Keratinocyte (primary cell): ENCODE measurements around the gene SMYD3. TPM values are rescaled to one million over a fixed set of nuclear protein-coding genes. Genes with fewer than 3 reads are reported as not detected.

Experiments used
- DNase-seq: peaks from one replicate; pipeline ENCODE4 v3.0.0-alpha.2; 2011; ENCODE audit warnings: low read depth, missing footprints, low spot score
- FAIRE-seq: peaks from 2 replicates; lab custom pipeline; 2011; peaks lifted over from hg19 to GRCh38; lab: Jason Lieb, UNC
- H2AFZ ChIP-seq: 2 replicates; pipeline ENCODE4 v1.6.0; 2012; ENCODE audit warnings: low read length, control low read depth, inconsistent platforms; ENCODE audit not compliant: control insufficient read depth
- H3K27ac ChIP-seq: 2 replicates; pipeline ENCODE4 v1.5.1; 2011; ENCODE audit warnings: low read length; ENCODE audit not compliant: control insufficient read depth, insufficient read depth
- H3K27me3 ChIP-seq: 3 replicates; pipeline ENCODE4 v1.6.0; 2011; ENCODE audit warnings: low read length; ENCODE audit not compliant: control insufficient read depth, insufficient read depth; ENCODE audit errors: extremely low read depth
- H3K36me3 ChIP-seq, 2 experiments: 2 replicates in 1 of 2; 3 replicates in 1 of 2; pipeline ENCODE4 v1.5.1; 2011; ENCODE audit warnings: low read length in 2 of 2, mild to moderate bottlenecking in 1 of 2; ENCODE audit not compliant: control insufficient read depth in 2 of 2, insufficient read depth in 2 of 2; ENCODE audit errors: extremely low read depth in 1 of 2
- H3K4me1 ChIP-seq: 3 replicates; pipeline ENCODE4 v1.5.1; 2011; ENCODE audit warnings: low read length; ENCODE audit not compliant: control insufficient read depth, insufficient read depth; ENCODE audit errors: extremely low read depth
- H3K4me2 ChIP-seq: 3 replicates; pipeline ENCODE4 v1.6.0; 2011; ENCODE audit warnings: low read depth, low read length; ENCODE audit not compliant: control insufficient read depth, insufficient read depth; ENCODE audit errors: extremely low read depth
- H3K4me3 ChIP-seq, 3 experiments: fragments of 200-600 bp in 1 of 3; sonication (generic) in 1 of 3; 2 replicates in 2 of 3; 3 replicates in 1 of 3; pipeline ENCODE4 v1.5.1; 2011 to 2016; ENCODE audit warnings: low read length in 3 of 3, mild to moderate bottlenecking in 3 of 3, control low read depth in 2 of 3, inconsistent platforms in 1 of 3, low read depth in 1 of 3, mixed read lengths in 1 of 3, mixed run types in 1 of 3, moderate library complexity in 1 of 3; ENCODE audit not compliant: control insufficient read depth in 2 of 3, insufficient read depth in 2 of 3; ENCODE audit errors: extremely low read depth in 1 of 3
- H3K79me2 ChIP-seq: 2 replicates; pipeline ENCODE4 v1.6.0; 2012; ENCODE audit warnings: low read length; ENCODE audit not compliant: control insufficient read depth, insufficient read depth
- H3K9ac ChIP-seq: 3 replicates; pipeline ENCODE4 v1.6.0; 2011; ENCODE audit warnings: low read length; ENCODE audit not compliant: control insufficient read depth, insufficient read depth; ENCODE audit errors: extremely low read depth
- H3K9me1 ChIP-seq: 3 replicates; pipeline ENCODE4 v1.6.0; 2011; ENCODE audit warnings: low read length; ENCODE audit not compliant: control insufficient read depth, insufficient read depth; ENCODE audit errors: extremely low read depth
- H3K9me3 ChIP-seq: 2 replicates; pipeline ENCODE4 v1.5.1; 2012; ENCODE audit warnings: low read depth, low read length; ENCODE audit not compliant: control insufficient read depth
- H4K20me1 ChIP-seq: 3 replicates; pipeline ENCODE4 v1.6.0; 2011; ENCODE audit warnings: low read length; ENCODE audit not compliant: control insufficient read depth, insufficient read depth; ENCODE audit errors: extremely low read depth
- CTCF ChIP-seq, 3 experiments: IDR thresholded peaks in 1 of 3; conservative IDR thresholded peaks in 1 of 3; optimal IDR thresholded peaks in 1 of 3; 2 replicates in 2 of 3; 3 replicates in 1 of 3; pipeline versions ENCODE3 to v1.5.1; 2011; ENCODE audit warnings: low read length in 3 of 3, mild to moderate bottlenecking in 3 of 3, moderate library complexity in 2 of 3, control low read depth in 1 of 3, inconsistent platforms in 1 of 3; ENCODE audit not compliant: insufficient read depth in 2 of 3; ENCODE audit errors: extremely low read depth in 1 of 3
- EZH2 ChIP-seq: IDR thresholded peaks from one replicate; pipeline ENCODE4 v1.6.1; 2012; ENCODE audit warnings: inconsistent platforms, mild to moderate bottlenecking, low read length, moderate library complexity
- dilution Hi-C: fragments of 300-500 bp; cut with MboI; formaldehyde crosslinking; loops from one replicate; pipeline ENCODE4 v1.7.0; 2020; ENCODE audit warnings: low sequenced_read_pairs; ENCODE audit not compliant: extremely low pct_ligation_motif_present
- polyA plus RNA-seq, 5 experiments: library from polyadenylated mRNA; depleted of rRNA in 3 of 5; stranded (reverse) in 3 of 5; stranded (forward) in 1 of 5; unstranded in 1 of 5; fragments of >200 nt; gene quantifications; 1 replicate in 1 of 5; 2 replicates in 3 of 5; 3 replicates in 1 of 5; pipeline versions ENCODE4 v1.2.1 to v1.2.3, GENCODE V29; 2011 to 2012; ENCODE audit warnings: missing spikeins in 2 of 5, low read depth in 1 of 5, low replicate concordance in 1 of 5

SMYD3 gene
- polyA plus RNA-seq, 1 donor (not counting 4 experiments of a cell fraction or from before 2014, with no cell fraction given) = 31.0 TPM

GRCh38 chr1:246147524-246148461 is 359.3 kb downstream of the SMYD3 start:
- no peak for DNase-seq
- H3K36me3 ChIP-seq = peaks cover 0 to 1% of the 10 kb centered on the region in 2 experiments
- no peaks in the 10 kb centered on the region for H4K20me1 ChIP-seq
- no peaks in the 10 kb centered on the region for H3K27me3 ChIP-seq
- no peak overlapping the region for H3K27ac ChIP-seq
- H3K4me1 ChIP-seq = peaks cover 1% of the 10 kb centered on the region
- H3K9me3 ChIP-seq = no peaks in the 10 kb centered on the region
- no peaks in the 10 kb centered on the region for H3K79me2 ChIP-seq
- H3K9ac ChIP-seq = no peak overlapping the region
- TF ChIP-seq CTCF (optimal IDR thresholded peaks at IDR 0.05 in 1 of 3, IDR thresholded peaks at IDR 0.05 in 1 of 3, conservative IDR thresholded peaks at IDR 0.05 in 1 of 3; ENCODE audit: extremely low read depth in 1 of 3, insufficient read depth in 2 of 3, low read length in 3 of 3) = no peak
- TF ChIP-seq EZH2 = no peak
- no peak overlapping the region for H3K4me2 ChIP-seq
- dilution Hi-C loops = no loop called here
- no peak overlapping the region for H2AFZ ChIP-seq
- no peak overlapping the region for H3K4me3 ChIP-seq
- no peak for FAIRE-seq
- H3K9me1 ChIP-seq = no peaks in the 10 kb centered on the region

GRCh38 chr1:246146804-246147523 is 360.1 kb downstream of the SMYD3 start:
- Histone ChIP-seq H2AFZ (no peak overlapping the region), H3K27me3 (no peaks in the 10 kb centered on the region), H3K9me3 (no peaks in the 10 kb centered on the region), H3K4me1 (peaks cover 10% of the 10 kb centered on the region), H3K4me3 (no peak overlapping the region), H4K20me1 (no peaks in the 10 kb centered on the region), H3K27ac (no peak overlapping the region), H3K9me1 (no peaks in the 10 kb centered on the region), H3K36me3 (peaks cover 0 to 1% of the 10 kb centered on the region in 2 experiments), H3K9ac (no peak overlapping the region), H3K4me2 (no peak overlapping the region), H3K79me2 (no peaks in the 10 kb centered on the region)
- dilution Hi-C loops = no loop called here
- TF ChIP-seq CTCF (optimal IDR thresholded peaks at IDR 0.05 in 1 of 3, IDR thresholded peaks at IDR 0.05 in 1 of 3, conservative IDR thresholded peaks at IDR 0.05 in 1 of 3; ENCODE audit: extremely low read depth in 1 of 3, insufficient read depth in 2 of 3, low read length in 3 of 3) = no peak
- TF ChIP-seq EZH2 = no peak
- no peak for DNase-seq
- FAIRE-seq = no peak
